Fibroblast of the aortic adventitia (primary cell): ENCODE measurements around the gene LMF2. TPM values are rescaled to one million over a fixed set of nuclear protein-coding genes. Genes with fewer than 3 reads are reported as not detected.
"Not testable (repeated sequence)": the region's sequence is repeated elsewhere in the genome, so short reads cannot be mapped to it uniquely, and the experiment has no call there.

Experiments used
- DNase-seq: peaks from one replicate; pipeline ENCODE4 v3.0.0-alpha.2; 2010; ENCODE audit warnings: low read depth
- H3K4me3 ChIP-seq: 2 replicates; pipeline ENCODE4 v1.5.1; 2011; ENCODE audit warnings: low read depth, mild to moderate bottlenecking, control low read depth, low read length, moderate library complexity
- CTCF ChIP-seq: IDR thresholded peaks from 2 replicates; pipeline ENCODE4 v1.5.1; 2011; ENCODE audit warnings: mild to moderate bottlenecking, low read length, control low read depth, inconsistent platforms; ENCODE audit not compliant: insufficient read depth
- total RNA-seq: library from RNA; depleted of rRNA; stranded (reverse); fragments of >200 nt; gene quantifications from 2 replicates; pipeline ENCODE4 v1.2.3, GENCODE V29; 2012; ENCODE audit warnings: low replicate concordance

LMF2 gene
- total RNA-seq, 1 donor = 50.6 TPM

- DNase-seq = no peak
- TF ChIP-seq CTCF = no peak
These were observed 14.2 kb upstream of the LMF2 start for GRCh38 chr22:50521710-50522109.

DNA sequence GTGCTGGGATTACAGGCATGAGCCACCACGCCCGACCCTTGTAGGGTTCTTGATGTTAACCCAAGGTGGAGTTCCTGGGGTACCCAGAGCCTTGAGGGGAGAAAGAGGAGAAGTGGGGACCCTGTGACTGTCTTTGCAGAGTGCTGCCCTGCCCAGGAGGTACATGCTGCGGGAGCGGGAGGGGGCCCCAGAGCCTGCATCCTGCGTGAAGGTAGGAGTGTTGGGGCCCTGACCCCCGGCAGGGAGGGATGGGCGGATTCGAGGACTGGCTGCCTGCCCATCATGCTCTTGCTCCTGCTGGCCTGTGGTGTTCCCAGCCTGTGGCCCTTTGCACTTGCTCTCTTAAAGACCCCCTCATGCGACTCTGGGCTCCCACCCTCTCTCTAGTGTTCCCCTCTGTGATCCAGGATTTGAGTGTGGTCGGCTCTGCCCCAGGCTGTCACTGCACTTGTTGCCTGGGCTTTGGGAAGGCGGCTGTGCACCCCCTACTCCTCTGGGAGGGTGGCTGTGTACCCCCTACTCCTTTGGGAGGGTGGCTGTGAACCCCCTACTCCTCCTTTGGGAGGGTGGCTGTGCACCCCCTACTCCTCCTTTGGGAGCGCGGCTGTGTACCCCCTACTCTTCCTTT is 13.4 kb upstream of the LMF2 start:
- H3K4me3 ChIP-seq = no peak overlapping the region
- TF ChIP-seq CTCF = no peak
- DNase-seq = no peak

More at GRCh38 chr22:50521710-50522109, 14.2 kb upstream of the LMF2 start:
- no peak overlapping the region for H3K4me3 ChIP-seq

GRCh38 chr22:50520184-50520583 is 12.7 kb upstream of the LMF2 start:
- DNase-seq = not testable (repeated sequence)

DNA sequence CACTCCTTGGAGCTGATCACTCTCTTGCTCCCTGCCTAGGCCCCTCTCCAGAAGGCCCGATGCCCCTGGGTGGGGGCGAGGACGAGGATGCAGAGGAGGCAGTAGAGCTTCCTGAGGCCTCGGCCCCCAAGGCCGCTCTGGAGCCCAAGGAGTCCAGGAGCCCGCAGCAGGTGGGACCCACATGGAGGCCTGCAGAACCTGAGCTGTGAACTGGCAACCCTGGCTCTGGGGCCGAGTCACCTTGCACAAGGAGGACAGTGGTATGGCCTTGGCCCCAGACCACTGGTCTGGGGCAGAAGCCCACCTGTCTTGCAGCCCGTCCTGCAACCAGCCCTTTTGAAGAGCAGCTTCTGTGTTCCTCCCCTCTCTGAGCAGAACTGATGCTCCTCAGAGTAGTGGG is 11.6 kb upstream of the LMF2 start:
- no peak overlapping the region for H3K4me3 ChIP-seq
- TF ChIP-seq CTCF = no peak
- DNase-seq = no peak

More at GRCh38 chr22:50520184-50520583, 12.7 kb upstream of the LMF2 start:
- H3K4me3 ChIP-seq = not testable (repeated sequence)

GRCh38 chr22:50518606-50519005 is 11.1 kb upstream of the LMF2 start:
- H3K4me3 ChIP-seq = no peak overlapping the region
- TF ChIP-seq CTCF = no peak
- DNase-seq = no peak

- no peak for TF ChIP-seq CTCF
- no peak overlapping the region for H3K4me3 ChIP-seq
- no peak for DNase-seq
These were observed 10.2 kb upstream of the LMF2 start for GRCh38 chr22:50517495-50518260.

- DNase-seq = no peak
- TF ChIP-seq CTCF = no peak
- H3K4me3 ChIP-seq = no peak overlapping the region
These were observed 9.4 kb upstream of the LMF2 start for GRCh38 chr22:50516891-50517290.
